Kidney tubule cell (primary cell): ENCODE measurements around the gene SPC25.
A peak's percentile ranks its signal among the peaks of the same experiment; 100 is the strongest.
"Not testable (repeated sequence)": the region's sequence is repeated elsewhere in the genome, so short reads cannot be mapped to it uniquely, and the experiment has no call there.

Experiments used
- DNase-seq: peaks from one replicate; pipeline ENCODE4 v3.0.0-alpha.2; 2018; ENCODE audit warnings: low spot score

SPC25 gene

DNA sequence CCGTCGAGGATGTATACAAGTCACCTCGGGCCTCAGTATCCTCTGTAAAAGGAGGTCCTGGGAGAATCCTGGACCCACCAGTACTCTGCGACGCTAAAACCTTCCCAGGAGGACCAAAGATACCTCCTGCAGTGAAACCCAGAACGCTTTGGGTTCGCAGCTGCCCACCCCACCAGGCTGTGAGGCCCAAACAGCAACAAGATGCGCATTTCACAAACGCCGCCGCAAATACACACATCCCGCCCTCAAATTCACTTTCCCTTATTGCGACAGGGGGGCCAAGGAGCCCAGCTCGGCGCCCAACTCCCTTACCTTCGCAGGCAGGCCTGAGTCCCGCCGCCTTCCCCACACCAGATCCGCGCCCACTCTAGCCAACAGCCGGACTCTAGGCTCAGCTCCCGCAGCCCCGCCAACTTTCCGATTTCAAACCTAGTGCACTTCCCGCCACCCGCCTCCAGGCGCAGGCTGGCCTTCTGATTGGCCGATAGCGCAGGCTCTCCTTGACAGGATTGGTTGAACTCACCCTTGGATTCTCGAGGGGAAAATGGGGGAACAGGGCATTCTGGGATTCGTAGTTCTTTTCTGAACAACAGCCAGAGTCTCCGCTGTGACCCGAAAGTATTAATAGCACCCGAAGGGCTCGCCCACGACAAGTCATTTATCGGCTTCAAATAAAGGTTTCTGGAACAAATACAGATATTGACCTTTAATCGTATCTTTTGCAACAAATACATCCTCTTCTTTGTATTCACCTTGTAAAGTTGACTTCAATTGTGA is at the start of gene SPC25:
TSS of gene SPC25 (minus strand) at position 425 of the 777 bp plus-strand sequence. CDS start 911 bp downstream, outside the sequence.
- peak; percentile 90 for DNase-seq

- DNase-seq = no peak
Observed at GRCh38 chr2:168939918-168940317, 49.7 kb upstream of the SPC25 start.

- no peak for DNase-seq
Observed at GRCh38 chr2:168939061-168939460, 48.8 kb upstream of the SPC25 start.

GRCh38 chr2:168935810-168936581 is 45.8 kb upstream of the SPC25 start:
- DNase-seq = peak; percentile 45

- DNase-seq = peak; percentile 66
Observed at GRCh38 chr2:168934826-168935225, 44.6 kb upstream of the SPC25 start.

DNA sequence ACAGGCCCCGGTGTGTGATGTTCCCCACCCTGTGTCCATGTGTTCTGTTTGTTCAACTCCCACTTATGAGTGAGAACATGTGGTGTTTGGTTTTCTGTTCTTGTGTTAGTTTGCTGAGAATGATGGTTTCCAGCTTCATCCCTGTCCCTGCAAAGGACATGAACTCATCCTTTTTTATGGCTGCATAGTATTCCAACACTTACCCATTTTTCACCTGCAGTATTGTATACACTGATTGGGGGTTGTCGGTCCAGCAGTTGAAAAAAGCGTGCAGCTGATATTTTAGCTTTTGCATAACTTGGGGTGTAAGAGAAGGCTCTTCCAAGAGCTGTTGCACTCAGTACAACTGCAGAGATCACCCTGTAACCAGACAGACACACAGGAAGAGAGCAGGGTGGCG is 41.9 kb upstream of the SPC25 start:
- DNase-seq = not testable (repeated sequence)

DNA sequence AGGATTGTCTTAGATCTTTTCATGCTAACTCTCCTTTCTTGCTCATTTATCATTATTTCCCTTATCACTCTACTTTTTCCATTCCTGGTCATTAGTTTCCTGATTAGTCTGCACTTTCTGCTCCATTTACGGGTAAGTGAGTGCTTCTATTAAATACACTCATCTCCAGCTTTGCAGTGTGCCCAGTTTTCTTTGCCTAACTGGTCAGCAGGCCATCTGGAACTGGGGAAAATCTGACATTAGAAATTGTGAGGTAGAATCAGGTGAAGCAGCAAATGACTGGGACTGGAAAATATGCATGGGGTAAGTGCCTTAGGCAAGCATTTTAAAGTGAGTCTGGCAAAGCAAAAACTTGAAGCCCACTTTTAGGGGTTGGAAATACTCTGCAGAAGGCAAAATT is 40.0 kb upstream of the SPC25 start:
- no peak for DNase-seq

DNA sequence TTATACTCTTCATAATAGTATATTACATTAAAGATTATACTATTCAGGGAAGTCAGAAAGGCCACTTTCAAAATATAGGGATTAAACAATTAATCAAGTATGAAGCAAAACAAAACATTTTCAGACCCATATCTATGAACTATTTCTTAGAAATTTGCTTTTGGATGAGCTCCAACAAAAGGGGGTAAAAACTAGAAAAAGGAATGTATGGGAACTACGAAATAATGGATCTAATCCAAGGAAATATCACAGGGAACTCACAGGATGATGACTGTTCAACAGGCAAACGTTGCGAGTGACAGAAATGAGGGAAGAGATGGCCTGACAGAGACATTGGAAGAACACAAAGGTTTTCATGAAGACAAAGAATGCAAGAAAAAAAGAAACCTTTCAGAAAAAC is 38.8 kb upstream of the SPC25 start:
- no peak for DNase-seq

DNA sequence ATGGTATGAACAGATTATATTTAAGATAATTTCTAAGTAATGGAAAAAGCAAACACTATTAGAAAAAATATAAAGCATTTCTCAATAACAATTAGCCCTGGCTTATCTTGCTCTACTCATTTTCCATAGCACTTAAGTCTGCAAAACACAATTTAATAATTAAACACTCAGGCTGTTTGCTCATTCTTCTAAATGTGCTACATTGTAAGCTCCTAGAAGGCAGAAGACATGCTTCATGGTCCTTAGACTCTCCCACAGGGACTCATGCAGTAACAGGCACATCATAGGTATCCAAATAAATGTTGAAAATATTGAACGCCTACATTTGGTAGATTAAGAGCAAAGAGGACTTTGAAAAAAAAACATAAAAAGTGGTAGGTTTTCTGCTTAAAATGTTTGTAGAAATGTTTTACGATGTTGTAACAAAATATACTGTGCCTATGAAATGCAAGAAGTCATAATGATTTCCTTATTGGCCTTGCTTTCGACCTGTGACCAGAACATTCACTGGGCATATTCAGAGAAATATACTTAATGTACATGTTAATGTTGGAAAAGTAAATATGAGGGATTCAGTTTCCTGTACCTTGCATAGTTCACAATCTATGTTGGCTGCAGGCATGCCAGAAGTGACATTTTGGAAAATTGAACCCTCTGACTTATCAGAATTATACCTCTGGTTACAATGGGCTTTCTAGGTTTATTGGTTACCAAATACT is 38.0 kb upstream of the SPC25 start:
- no peak for DNase-seq

DNA sequence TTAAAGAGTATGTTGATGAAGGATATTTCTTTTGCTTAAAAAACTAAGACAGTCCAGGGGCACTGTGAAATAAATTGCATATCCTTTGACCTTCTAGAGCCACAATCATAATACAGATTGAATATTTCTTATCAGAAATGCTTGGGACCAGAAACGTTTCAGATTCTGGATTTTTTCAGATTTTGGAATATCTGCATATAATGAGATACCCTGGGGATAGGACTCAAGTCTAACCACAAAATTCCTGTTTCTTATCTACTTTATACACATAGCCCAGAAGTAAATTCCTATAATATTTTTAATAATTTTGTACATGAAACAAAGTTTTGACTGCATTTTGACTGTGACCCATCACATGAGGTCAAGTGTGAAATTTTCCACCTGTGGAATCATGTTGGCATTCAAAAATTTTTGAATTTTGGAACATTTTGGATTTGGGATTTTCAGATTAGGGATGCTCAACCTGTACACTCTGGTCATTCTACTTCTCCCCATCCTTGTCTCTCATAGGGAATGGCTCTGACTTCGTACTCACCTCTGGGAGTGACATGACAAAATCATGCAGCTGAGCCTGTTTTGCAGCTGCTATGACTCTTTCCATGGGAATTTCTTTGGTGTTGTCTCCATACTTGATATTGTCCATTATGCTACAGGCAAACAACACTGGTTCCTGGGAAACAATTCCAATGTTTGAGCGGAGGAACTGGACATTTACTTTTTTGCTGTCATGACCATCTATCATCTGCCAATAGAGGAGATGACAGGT is 36.6 kb upstream of the SPC25 start:
- no peak for DNase-seq

- DNase-seq = peak; percentile 42
Observed at GRCh38 chr2:168920504-168921157, 30.4 kb upstream of the SPC25 start.

DNA sequence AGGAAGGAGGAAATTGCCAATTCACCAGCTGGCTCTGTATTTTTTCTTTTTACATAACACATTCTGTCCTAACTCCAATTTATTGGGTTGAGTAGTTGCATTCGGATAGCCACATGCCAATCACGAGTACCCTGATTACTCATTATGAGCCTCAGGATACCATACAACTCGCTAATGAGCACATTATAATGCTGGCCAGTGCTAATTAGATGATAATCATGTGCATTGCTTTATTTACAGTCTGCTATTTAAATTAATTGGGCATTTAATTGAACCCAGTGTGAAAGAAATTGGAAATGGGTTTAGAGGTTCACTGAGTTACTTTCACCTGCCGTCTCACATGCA is 26.1 kb upstream of the SPC25 start:
- DNase-seq = no peak

GRCh38 chr2:168915441-168916330 is 25.5 kb upstream of the SPC25 start:
- no peak for DNase-seq

- DNase-seq = no peak
Observed at GRCh38 chr2:168913495-168913894, 23.3 kb upstream of the SPC25 start.

GRCh38 chr2:168912901-168913369 is 22.7 kb upstream of the SPC25 start:
- DNase-seq = peak; percentile 9

DNA sequence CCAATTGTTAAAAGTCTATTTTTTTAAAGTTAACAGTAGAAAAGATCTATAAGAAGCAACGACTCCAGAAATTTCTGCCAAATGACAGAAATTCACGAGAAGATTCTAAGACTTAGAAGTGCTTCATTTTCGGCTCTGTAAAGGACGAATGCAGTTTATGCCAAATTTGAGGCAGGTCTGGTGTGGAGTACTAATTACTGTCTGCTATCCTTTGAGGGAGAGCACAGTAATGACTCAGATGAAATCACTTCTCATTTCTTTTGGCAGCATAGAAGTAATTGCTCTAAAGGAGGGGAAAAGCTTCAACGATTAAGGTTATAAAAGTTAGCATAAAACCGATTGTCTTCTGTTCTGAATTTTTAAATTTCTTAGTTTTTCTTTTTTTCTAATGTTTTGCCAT is 22.2 kb upstream of the SPC25 start:
- DNase-seq = no peak

GRCh38 chr2:168910330-168910729 is 20.1 kb upstream of the SPC25 start:
- no peak for DNase-seq

- no peak for DNase-seq
Observed at GRCh38 chr2:168907940-168908662, 17.9 kb upstream of the SPC25 start.

- DNase-seq = no peak
Observed at GRCh38 chr2:168904358-168904757, 14.1 kb upstream of the SPC25 start.

DNA sequence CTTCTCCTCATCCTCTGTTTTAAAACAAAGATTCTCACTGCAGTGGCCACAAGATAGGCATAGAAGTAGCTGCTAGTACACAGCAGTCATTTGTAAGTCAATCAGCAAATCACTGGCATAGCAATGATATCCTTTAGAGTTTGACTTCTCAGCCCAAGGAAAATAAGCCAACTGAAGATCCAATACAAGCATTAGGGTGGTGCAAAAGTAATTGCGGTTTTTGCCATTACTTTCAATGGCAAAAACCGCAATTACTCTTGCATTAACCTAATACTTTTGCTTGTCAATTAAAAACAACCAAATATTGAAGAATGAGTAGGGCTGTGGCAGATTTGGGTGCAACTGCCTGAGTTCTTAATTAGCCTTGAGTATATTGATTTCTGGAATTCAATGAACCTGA is 13.7 kb upstream of the SPC25 start:
- DNase-seq = no peak
